HepG2 (cell line): ENCODE data around the gene ABHD17A. TPM values are rescaled to one million over a fixed set of nuclear protein-coding genes. Genes with fewer than 3 reads are reported as not detected.
A peak's percentile ranks its signal among the peaks of the same experiment; 100 is the strongest.

Experiments used
- ARNT ChIP-seq: fragments of 450-650 bp; IDR thresholded peaks from 2 replicates; pipeline ENCODE4 v1.6.1; 2017
- BRCA1 ChIP-seq: sonication (generic); formaldehyde crosslinking; IDR thresholded peaks from 2 replicates; pipeline ENCODE4 v1.4.0; 2020; ENCODE audit warnings: missing genetic modification reagents
- FOXO4 ChIP-seq: sonication (generic); formaldehyde crosslinking; conservative IDR thresholded peaks from 2 replicates; pipeline ENCODE4 v1.8.1; 2023; ENCODE audit warnings: missing genetic modification reagents
- IRF9 ChIP-seq: sonication (generic); formaldehyde crosslinking; IDR thresholded peaks from 2 replicates; pipeline ENCODE4 v1.8.0; 2022; ENCODE audit warnings: missing genetic modification reagents, mild to moderate bottlenecking, borderline replicate concordance
- KDM2A ChIP-seq: sonication (generic); formaldehyde crosslinking; IDR thresholded peaks from 2 replicates; pipeline ENCODE4 v1.4.0; 2020; ENCODE audit warnings: low read depth, missing genetic modification reagents, borderline replicate concordance
- LRRFIP1 ChIP-seq: sonication (generic); formaldehyde crosslinking; conservative IDR thresholded peaks from 2 replicates; pipeline ENCODE4 v1.4.0; 2020; ENCODE audit warnings: missing genetic modification reagents
- NAIF1 ChIP-seq: sonication (generic); formaldehyde crosslinking; IDR thresholded peaks from 2 replicates; pipeline ENCODE4 v1.5.0; 2020; ENCODE audit warnings: mild to moderate bottlenecking, missing genetic modification reagents, borderline replicate concordance
- TFAP4 ChIP-seq: sonication (generic); IDR thresholded peaks from 2 replicates; pipeline ENCODE4 v1.6.1; 2016; ENCODE audit warnings: low read depth, borderline replicate concordance
- ZNF142 ChIP-seq: sonication (generic); formaldehyde crosslinking; IDR thresholded peaks from 2 replicates; pipeline ENCODE4 v1.4.0; 2020; ENCODE audit warnings: missing genetic modification reagents
- ZNF224 ChIP-seq: sonication (generic); formaldehyde crosslinking; IDR thresholded peaks from 2 replicates; pipeline ENCODE4 v1.5.0; 2020; ENCODE audit warnings: mild to moderate bottlenecking, missing genetic modification reagents
- ZNF501 ChIP-seq: sonication (generic); formaldehyde crosslinking; IDR thresholded peaks from 2 replicates; pipeline ENCODE4 v1.5.1; 2020; ENCODE audit warnings: mild to moderate bottlenecking, moderate library complexity, missing genetic modification reagents
- ZNF740 ChIP-seq: sonication (generic); formaldehyde crosslinking; IDR thresholded peaks from 2 replicates; pipeline ENCODE4 v1.4.0; 2020; ENCODE audit warnings: missing genetic modification reagents
- ZNF773 ChIP-seq: sonication (generic); formaldehyde crosslinking; IDR thresholded peaks from 2 replicates; pipeline ENCODE4 v1.4.0; 2020; ENCODE audit warnings: missing genetic modification reagents, borderline replicate concordance
- polyA plus RNA-seq, 8 experiments: library from polyadenylated mRNA; depleted of rRNA in 3 of 8; stranded (reverse) in 7 of 8; unstranded in 1 of 8; fragments of >200 nt; fragmentation: Illumina TruSeq in 4 of 8; extraction: Trizol in 4 of 8; gene quantifications; 2 replicates each; pipeline versions ENCODE4 v1.2.1 to v1.2.3, GENCODE V29; 2011 to 2016; ENCODE audit warnings: low read depth in 4 of 8, missing spikeins in 1 of 8, mixed read lengths in 1 of 8; ENCODE audit not compliant: insufficient read depth in 1 of 8
- total RNA-seq, 5 experiments: library from RNA; depleted of rRNA; stranded (reverse); fragments of >200 nt; fragmentation: Illumina TruSeq; extraction: Trizol; gene quantifications; 2 replicates each; pipeline ENCODE4 v1.2.3, GENCODE V29; 2016; ENCODE audit warnings: low read depth in 1 of 5

Gene ABHD17A
- total and polyA plus RNA-seq, 2 of the 13 experiments (the other 11 are each of a cell fraction or from before 2014, with no cell fraction given) = 27.7 to 40.8 TPM

GRCh38 chr19:1848399-1849131 lies 36.7 kb downstream of the ABHD17A start, which contains the start of gene REXO1 (continued):
- TF ChIP-seq FOXO4 (CRISPR knock-in tag) = no peak
- TF ChIP-seq ZNF740 (CRISPR knock-in tag) = no peak
- TF ChIP-seq BRCA1 (CRISPR knock-in tag) = no peak
- no peak; the same call in 1 of the 2 replicates for TF ChIP-seq ZNF773 (CRISPR knock-in tag)
- no peak for TF ChIP-seq ARNT
- TF ChIP-seq KDM2A (CRISPR knock-in tag) = peak; percentile 72
- no peak for TF ChIP-seq ZNF142 (CRISPR knock-in tag)
- no peak for TF ChIP-seq NAIF1 (CRISPR knock-in tag)
- TF ChIP-seq IRF9 (CRISPR knock-in tag) = peak; percentile 58; the same call in 1 of the 2 replicates
- TF ChIP-seq ZNF501 (CRISPR knock-in tag) = no peak; the same call in 1 of the 2 replicates
- no peak; the same call in 1 of the 2 replicates for TF ChIP-seq TFAP4
- TF ChIP-seq ZNF224 (CRISPR knock-in tag) = no peak
- TF ChIP-seq LRRFIP1 (CRISPR knock-in tag) = no peak
